HG03060 (cell line): Measurements from ENCODE around the gene RETSAT.
"Not testable (repeated sequence)": the region's sequence is repeated elsewhere in the genome, so short reads cannot be mapped to it uniquely, and the experiment has no call there.

ENCODE experiments used
- ATAC-seq: cut with Tn5 transposase; IDR thresholded peaks from one replicate; pipeline ENCODE4 v1.9.1; 2021; ENCODE audit warnings: low read depth, moderate number of reproducible peaks; ENCODE audit not compliant: unreplicated experiment

The RETSAT gene

GRCh38 chr2:85334928-85335327 lies 19.4 kb downstream of the RETSAT start:
- ATAC-seq, result no peak

- not testable (repeated sequence) for ATAC-seq
Observed at GRCh38 chr2:85333877-85334276, 20.5 kb downstream of the RETSAT start.

- no peak for ATAC-seq
Observed at GRCh38 chr2:85330839-85331636, 23.3 kb downstream of the RETSAT start.

GRCh38 chr2:85329701-85330100 lies 24.6 kb downstream of the RETSAT start:
- ATAC-seq, result not testable (repeated sequence)

GRCh38 chr2:85329181-85329651 lies 25.1 kb downstream of the RETSAT start:
- no peak for ATAC-seq

GRCh38 chr2:85327822-85328617 lies 26.3 kb downstream of the RETSAT start, which contains the start of gene TGOLN2:
TSS of gene TGOLN2 (minus strand) at chr2:85327989. CDS start at chr2:85327962, 27 bp downstream.
- ATAC-seq, result peak; percentile 44

DNA sequence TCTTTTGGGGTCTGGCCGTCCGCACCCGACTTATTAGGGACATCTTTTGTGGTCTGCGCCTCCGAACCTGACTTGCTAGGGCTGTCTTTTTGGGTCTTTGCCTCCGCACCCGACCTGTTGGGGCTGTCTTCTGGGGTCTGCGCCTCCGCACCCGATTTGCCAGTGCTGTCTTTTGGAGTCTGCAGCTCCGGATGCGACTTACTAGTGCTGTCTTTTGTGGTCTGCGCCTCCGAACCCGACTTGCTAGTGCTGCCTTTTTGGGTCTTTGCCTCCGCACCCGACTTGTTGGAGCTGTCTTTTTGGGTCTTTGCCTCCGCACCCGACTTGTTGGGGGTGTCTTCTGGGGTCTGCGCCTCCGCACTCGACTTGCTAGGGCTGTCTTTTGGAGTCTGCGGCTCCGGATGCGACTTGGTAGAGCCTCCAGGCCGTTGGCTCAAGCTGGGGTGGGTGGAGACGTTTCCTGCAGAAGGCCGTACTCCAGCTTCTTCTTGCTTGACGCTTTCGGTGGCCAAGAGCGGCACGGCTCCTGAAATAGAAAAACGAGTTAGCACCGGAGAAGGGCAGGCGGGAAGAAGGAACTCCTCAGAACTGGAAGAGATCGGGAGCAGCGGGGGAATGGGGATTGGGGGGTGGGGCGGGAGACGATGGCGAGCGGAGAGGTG lies 27.0 kb downstream of the RETSAT start:
- ATAC-seq, result no peak

GRCh38 chr2:85326406-85327159 lies 27.7 kb downstream of the RETSAT start:
- peak; percentile 40 for ATAC-seq

- ATAC-seq, result no peak
Observed at GRCh38 chr2:85325466-85325811, 28.9 kb downstream of the RETSAT start.

DNA sequence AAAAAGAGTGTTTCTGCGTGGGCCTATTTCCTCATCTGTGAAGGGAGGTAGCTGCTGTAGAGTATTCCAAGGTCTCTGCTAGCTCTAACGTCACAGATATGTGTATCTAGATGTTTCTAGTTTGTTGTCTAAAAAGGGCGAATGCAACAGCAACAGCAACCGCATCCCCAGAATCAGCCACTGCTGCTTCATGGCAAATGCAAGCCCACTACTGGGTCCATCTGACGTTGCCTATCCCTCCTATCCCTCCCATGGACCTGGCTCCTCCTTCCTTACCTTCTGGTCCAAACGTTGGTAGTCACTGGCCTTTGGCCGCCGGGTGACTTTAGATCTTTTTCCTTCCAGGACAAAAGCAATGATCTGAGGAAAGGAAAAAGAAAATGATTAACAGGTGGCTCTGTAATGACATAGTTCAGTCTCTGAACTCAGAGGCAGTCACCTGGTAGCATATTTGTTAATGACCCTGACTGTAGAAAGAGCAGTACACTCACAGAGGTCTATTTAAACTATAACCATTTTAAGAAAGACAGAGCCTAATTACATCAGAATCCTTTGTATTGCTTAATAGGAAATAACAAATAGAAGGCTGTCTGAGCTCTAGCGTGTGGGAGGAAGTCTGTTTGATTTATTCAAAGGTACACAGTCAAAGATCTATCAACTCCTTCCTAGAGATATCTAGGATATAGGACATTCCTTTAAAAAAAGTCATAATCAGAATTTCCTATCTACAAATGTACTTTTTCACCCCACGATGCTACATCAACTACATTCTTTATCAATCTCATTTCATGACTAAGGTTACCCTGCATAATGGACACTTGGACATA lies 29.5 kb downstream of the RETSAT start:
- no peak for ATAC-seq

GRCh38 chr2:85323988-85324367 lies 30.4 kb downstream of the RETSAT start:
- not testable (repeated sequence) for ATAC-seq

DNA sequence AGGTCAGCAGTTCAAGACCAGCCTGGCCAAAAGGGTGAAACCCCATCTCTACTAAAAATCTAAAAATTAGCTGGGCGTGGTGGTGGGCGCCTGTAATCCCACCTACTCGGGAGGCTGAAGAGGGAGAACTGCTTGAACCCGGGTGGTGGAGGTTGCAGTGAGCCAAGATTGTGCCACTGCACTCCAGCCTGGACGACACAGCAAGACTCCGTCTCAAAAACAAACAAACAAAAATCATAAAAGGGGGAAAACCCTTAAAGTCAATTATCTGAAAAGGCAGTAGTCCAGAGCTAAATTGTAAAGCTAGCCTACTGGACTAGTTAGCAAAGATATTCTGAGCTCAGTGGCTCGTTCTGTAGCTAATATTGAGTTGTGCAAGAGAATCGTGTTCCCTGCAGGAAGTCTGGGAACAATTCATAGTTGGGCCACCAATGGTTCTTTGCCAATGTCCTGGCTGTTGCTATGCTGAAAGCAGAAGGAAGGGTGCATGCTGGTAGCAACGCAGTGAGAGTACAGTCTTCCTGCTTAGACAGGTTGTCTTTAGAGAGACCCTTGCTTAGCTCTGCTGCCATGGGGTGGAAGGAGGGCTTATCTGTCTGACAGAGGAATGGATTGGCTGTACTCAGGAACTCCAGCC lies 30.9 kb downstream of the RETSAT start:
- no peak for ATAC-seq

DNA sequence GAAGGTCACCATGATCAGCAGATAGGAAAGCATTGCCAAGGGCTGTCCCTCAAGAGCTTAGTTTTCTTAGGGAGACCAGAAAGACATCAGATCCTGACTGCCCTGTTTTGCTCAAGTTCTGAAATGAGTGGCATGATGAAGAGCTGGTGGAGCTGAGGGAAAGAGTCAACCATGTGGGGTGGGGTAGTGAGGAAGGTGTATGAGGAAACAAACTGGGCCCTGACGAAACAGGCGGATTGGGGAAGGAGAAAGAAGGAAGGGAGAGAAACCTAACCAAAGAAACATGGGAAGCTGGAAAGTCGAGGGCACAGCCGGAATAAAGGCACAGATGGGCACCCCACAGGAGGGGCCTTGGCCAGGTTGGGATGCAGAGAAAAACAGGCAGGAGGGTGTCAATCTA lies 34.5 kb downstream of the RETSAT start:
- no peak for ATAC-seq

- no peak for ATAC-seq
Observed at GRCh38 chr2:85318222-85319074, 35.9 kb downstream of the RETSAT start.

GRCh38 chr2:85315921-85316320 lies 38.4 kb downstream of the RETSAT start:
- ATAC-seq, result not testable (repeated sequence)

DNA sequence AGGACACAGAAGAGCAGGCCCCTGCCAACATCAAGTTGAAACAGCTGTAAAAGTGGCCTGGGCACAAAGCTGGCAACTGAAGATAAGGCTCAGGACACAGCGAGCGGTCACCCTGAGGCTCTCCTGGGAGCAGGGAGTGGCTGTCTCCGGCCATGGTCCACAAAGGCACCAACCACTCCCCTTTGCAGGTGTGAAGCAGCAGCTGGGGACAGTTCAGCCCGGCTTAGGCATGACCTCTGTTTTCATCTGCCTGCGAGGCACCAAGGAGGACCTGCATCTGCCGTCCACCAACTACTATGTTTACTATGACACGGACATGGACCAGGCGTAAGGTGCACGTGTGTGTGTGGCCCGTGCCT lies 39.5 kb downstream of the RETSAT start:
- no peak for ATAC-seq

DNA sequence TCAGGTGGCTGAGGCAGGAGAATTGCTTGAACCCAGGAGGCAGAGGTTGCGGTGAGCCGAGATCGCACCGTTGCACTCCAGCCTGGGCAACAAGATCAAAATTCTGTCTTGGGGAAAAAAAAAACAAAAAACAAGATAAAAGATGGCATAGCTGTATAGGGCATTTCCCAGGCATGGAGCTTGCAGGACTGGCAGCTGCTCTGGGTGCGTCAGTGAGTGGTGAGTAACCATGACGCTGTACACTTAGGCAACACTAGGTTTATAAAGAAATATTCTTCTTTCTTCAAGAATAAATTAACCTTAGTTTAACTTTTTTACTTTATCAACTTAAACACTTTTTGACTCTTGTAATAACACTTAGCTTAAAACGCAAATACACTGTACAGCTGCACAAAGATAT lies 41.9 kb downstream of the RETSAT start:
- ATAC-seq, result no peak

DNA sequence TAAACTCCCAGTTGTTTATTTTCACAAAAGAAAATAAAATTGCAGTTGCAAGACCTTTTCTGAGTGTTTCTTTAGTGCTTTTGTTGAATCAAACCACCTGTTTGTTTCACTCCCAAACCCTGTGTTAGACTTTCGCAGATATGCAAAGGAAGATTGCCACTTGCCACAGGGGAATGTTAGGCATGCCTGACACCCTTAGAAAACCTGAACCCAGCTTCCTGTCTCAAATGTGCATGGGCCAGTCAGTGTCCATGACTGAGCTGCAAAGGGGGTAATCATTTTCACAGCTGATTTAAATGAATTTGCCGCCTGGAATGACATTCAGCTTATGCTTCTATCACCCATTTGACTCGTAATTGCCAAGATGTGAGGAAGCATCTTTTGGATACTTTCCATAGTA lies 44.0 kb downstream of the RETSAT start:
- ATAC-seq, result no peak
